Spleen (tissue), 11 donors: Measurements from ENCODE around the gene REC8. TPM values are rescaled to one million over a fixed set of nuclear protein-coding genes. Genes with fewer than 3 reads are reported as not detected.
A peak's percentile ranks its signal among the peaks of the same experiment; 100 is the strongest.

Experiments used
- DNase-seq: peaks from one replicate; pipeline ENCODE4 v3.0.0-alpha.2; 2020
- H3K27ac ChIP-seq, 8 donors: fragments of 200-600 bp; sonication (generic) in 7 of 8; 1 replicate in 4 of 8; 2 replicates in 4 of 8; pipeline versions ENCODE4 v1.5.0 to v1.8.0; 2016 to 2021; ENCODE audit warnings: inconsistent platforms in 4 of 8, mild to moderate bottlenecking in 4 of 8, moderate library complexity in 1 of 8
- H3K27me3 ChIP-seq, 7 donors: fragments of 200-600 bp; sonication (generic) in 6 of 7; replicated peaks in 1 of 7; 1 replicate in 4 of 7; 2 replicates in 3 of 7; pipeline versions ENCODE4 v1.5.0 to v1.8.0; 2016 to 2021; ENCODE audit warnings: inconsistent platforms in 3 of 7, mild to moderate bottlenecking in 1 of 7
- H3K36me3 ChIP-seq, 6 donors: fragments of 200-600 bp; sonication (generic) in 5 of 6; 1 replicate in 4 of 6; 2 replicates in 2 of 6; pipeline versions ENCODE4 v1.5.0 to v1.8.0; 2016 to 2021; ENCODE audit warnings: inconsistent platforms in 2 of 6
- H3K4me1 ChIP-seq, 6 donors: fragments of 200-600 bp; sonication (generic) in 5 of 6; 1 replicate in 3 of 6; 2 replicates in 3 of 6; pipeline versions ENCODE4 v1.5.0 to v1.8.0; 2016 to 2021; ENCODE audit warnings: inconsistent platforms in 3 of 6
- H3K4me3 ChIP-seq, 8 donors: fragments of 200-600 bp; sonication (generic) in 7 of 8; 1 replicate in 4 of 8; 2 replicates in 4 of 8; pipeline versions ENCODE4 v1.5.0 to v1.8.0; 2016 to 2021; ENCODE audit warnings: inconsistent platforms in 4 of 8, mild to moderate bottlenecking in 4 of 8, moderate library complexity in 2 of 8
- H3K9me3 ChIP-seq, 8 donors: fragments of 200-600 bp; sonication (generic) in 7 of 8; 1 replicate in 4 of 8; 2 replicates in 4 of 8; pipeline versions ENCODE4 v1.5.0 to v1.8.0; 2016 to 2021; ENCODE audit warnings: inconsistent platforms in 4 of 8
- POLR2A ChIP-seq, 3 donors: fragments of 450-650 bp; IDR thresholded peaks; one replicate each; pipeline ENCODE4 v1.5.1; 2017; ENCODE audit warnings: antibody characterized with exemption in 3 of 3, mild to moderate bottlenecking in 1 of 3
- POLR2AphosphoS5 ChIP-seq, 3 donors: sonication (generic); formaldehyde crosslinking; IDR thresholded peaks; one replicate each; pipeline ENCODE4 v1.5.1; 2017; ENCODE audit warnings: antibody characterized with exemption in 3 of 3
- WGBS, 5 donors: extraction: QIAGEN DNeasy Blood & Tissue Kit in 3 of 5; methylation state at CpG; one replicate each; pipeline versions ENCODE4 v1.1.5 to v1.1.7; 2013 to 2018; 5-methylcytosine and 5-hydroxymethylcytosine counted together
- intact Hi-C: fragments of 100-400 bp; cut with DNase I; formaldehyde crosslinking; loops from one replicate; pipeline ENCODE4 v1.15.0; 2023; ENCODE audit warnings: low total_unique reads
- polyA plus RNA-seq, 3 donors: library from polyadenylated mRNA; stranded (reverse); fragments of 200-250 nt; gene quantifications; one replicate each; pipeline ENCODE4 v1.2.1, GENCODE V29; 2013
- total RNA-seq, 7 donors: library from RNA; depleted of rRNA in 3 of 7; stranded (reverse); fragments of >200 nt in 3 of 7; fragmentation: NEBNext Ultra II Directional in 4 of 7; extraction: Animal tissue kit (Norgen Biotek cat#: 25700) in 4 of 7; gene quantifications; one replicate each; pipeline versions ENCODE4 v1.1.0 to v1.2.1, GENCODE V29; 2016 to 2021
- TF ChIP-seq, protein P1 (sequence below), 11 experiments: fragments of 200-600 bp in 7 of 11; fragments of 450-650 bp in 4 of 11; sonication (generic) in 4 of 11; IDR thresholded peaks in 8 of 11; conservative IDR thresholded peaks in 3 of 11; 1 replicate in 7 of 11; 2 replicates in 4 of 11; pipeline versions ENCODE4 v1.4.0 to v1.8.0; 2016 to 2021; ENCODE audit warnings: antibody characterized with exemption in 11 of 11, inconsistent platforms in 4 of 11, mild to moderate bottlenecking in 1 of 11
- donor health status: healthy with polysubstance abuse.
- donor health status: DM: no; HTN: no; CAD: no; lungs with moderate emphysema.
- donor health status: DM: no; HTN: no; CAD: no.
- donor health status: Bipolar disorder and iron deficiency.
- donor health status: healthy.
- donor health status: DM: no; HTN: no; CAD: no.
- donor health status: DM: yes; HTN: yes; CAD: no.

REC8 gene
- total and polyA plus RNA-seq, 10 donors = 23.5 to 51.6 (median 40.2) TPM

DNA sequence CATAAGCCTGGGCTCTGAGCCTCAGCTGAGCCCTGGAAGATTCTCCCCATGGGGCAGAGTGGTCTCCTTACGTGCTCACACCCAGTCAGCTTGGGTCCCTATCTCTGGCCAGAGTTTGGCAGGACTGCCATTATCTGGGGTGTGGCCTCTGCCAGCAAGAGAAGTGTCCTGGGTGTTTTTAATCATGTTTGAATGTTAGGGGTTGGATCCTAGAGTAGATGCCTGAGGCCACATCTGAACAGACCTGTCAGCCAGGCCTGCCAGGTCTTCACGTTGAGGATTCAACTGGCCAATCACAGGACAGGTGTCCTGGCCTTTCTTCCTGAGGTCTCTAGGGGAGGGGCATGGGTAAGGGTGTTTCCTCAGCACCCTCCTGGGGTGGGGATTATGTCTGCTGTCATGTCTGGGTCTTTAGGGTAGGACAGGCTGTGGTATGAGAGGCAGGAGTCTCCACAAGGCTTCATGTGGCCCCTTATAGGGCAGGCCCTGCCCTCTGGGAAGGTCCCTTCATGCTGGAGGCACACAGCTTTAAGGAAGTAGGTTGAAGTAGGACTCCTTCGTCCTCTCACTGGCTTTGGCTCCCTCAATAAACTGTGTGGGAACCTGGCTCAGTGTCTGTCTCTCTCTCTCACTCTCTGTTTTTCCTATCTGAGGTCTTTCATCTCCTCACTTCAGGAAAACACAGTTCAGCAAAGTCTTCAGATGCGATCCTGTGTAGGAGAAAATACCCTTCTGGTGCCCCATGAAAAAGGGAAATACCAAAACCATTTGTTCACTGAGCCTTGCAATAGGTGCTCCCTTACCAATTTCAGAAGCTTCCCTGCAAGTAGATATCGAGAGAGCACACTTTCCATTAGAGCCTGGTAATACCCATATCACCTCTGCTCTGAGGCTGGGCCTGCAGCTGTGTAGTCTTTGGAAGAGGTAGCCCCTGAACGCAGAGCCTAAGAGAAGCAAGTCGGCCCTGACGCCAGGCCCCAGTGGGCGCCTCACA lies 48.2 kb upstream of the REC8 start:
- Histone ChIP-seq H3K4me3 (no peak overlapping the region), H3K27me3 (no peaks in the 10 kb centered on the region), H3K36me3 (peaks cover 0 to 66% (median 56%) of the 10 kb centered on the region in 6 donors), H3K4me1 (peaks cover 0 to 45% (median 24%) of the 10 kb centered on the region in 6 donors), H3K27ac (peak overlapping the region in 7 of 8 donors; percentile 18 to 75 (median 51)), H3K9me3 (no peaks in the 10 kb centered on the region)
- DNase-seq = peak; percentile 51
- 72 to 85% (median 80%) methylated on average over 8 to 9 of the region's 9 CpGs for WGBS, 5 donors
- TF ChIP-seq POLR2A (IDR thresholded peaks at IDR 0.05) = no peak
- TF ChIP-seq POLR2AphosphoS5 (IDR thresholded peaks at IDR 0.05) = peak in 1 of 3 donors; percentile 12
- TF ChIP-seq, protein P1, sequence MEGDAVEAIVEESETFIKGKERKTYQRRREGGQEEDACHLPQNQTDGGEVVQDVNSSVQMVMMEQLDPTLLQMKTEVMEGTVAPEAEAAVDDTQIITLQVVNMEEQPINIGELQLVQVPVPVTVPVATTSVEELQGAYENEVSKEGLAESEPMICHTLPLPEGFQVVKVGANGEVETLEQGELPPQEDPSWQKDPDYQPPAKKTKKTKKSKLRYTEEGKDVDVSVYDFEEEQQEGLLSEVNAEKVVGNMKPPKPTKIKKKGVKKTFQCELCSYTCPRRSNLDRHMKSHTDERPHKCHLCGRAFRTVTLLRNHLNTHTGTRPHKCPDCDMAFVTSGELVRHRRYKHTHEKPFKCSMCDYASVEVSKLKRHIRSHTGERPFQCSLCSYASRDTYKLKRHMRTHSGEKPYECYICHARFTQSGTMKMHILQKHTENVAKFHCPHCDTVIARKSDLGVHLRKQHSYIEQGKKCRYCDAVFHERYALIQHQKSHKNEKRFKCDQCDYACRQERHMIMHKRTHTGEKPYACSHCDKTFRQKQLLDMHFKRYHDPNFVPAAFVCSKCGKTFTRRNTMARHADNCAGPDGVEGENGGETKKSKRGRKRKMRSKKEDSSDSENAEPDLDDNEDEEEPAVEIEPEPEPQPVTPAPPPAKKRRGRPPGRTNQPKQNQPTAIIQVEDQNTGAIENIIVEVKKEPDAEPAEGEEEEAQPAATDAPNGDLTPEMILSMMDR (IDR thresholded peaks at IDR 0.05 in 8 of 11, conservative IDR thresholded peaks at IDR 0.05 in 3 of 11) = no peak
- intact Hi-C loops = no loop called here

GRCh38 chr14:24126939-24127338 lies 44.9 kb upstream of the REC8 start:
- no peak for DNase-seq
- intact Hi-C loops = no loop called here
- no peaks in the 10 kb centered on the region for H3K9me3 ChIP-seq
- H3K27me3 ChIP-seq = no peaks in the 10 kb centered on the region
- no peak overlapping the region for H3K4me3 ChIP-seq
- peaks cover 0 to 63% (median 35%) of the 10 kb centered on the region in 6 donors for H3K4me1 ChIP-seq
- TF ChIP-seq POLR2A (IDR thresholded peaks at IDR 0.05) (no peak), POLR2AphosphoS5 (IDR thresholded peaks at IDR 0.05) (no peak)
- TF ChIP-seq, protein P1 (IDR thresholded peaks at IDR 0.05 in 8 of 11, conservative IDR thresholded peaks at IDR 0.05 in 3 of 11) = no peak
- H3K27ac ChIP-seq = no peak overlapping the region
- H3K36me3 ChIP-seq = peaks cover 0 to 34% (median 24%) of the 10 kb centered on the region in 6 donors

DNA sequence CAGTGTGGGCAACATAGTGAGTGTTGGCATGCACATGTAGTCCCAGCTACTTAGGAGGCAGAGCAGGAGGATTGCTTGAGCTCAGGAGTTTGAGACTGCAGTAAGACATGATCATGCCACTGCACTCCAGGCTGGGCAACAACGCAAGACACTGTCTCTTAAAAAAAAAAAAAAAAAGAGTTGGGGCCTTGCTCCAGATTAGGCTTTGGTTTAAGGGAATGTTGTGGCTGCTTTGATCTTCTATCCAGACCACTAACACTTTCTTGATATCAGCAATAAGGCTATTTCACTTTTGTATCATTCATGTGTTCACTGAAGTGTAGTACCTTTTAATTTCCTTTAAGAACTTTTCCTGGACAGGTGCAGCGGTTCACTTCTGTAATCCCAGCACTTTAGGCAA lies 44.2 kb upstream of the REC8 start:
- H3K27ac ChIP-seq = peak overlapping the region in 1 of 8 donors; percentile 10
- intact Hi-C loops = no loop called here
- peaks cover 6 to 64% (median 42%) of the 10 kb centered on the region in 6 donors for H3K4me1 ChIP-seq
- TF ChIP-seq POLR2AphosphoS5 (IDR thresholded peaks at IDR 0.05) = no peak
- TF ChIP-seq, protein P1 (IDR thresholded peaks at IDR 0.05 in 8 of 11, conservative IDR thresholded peaks at IDR 0.05 in 3 of 11) = no peak
- TF ChIP-seq POLR2A (IDR thresholded peaks at IDR 0.05) = no peak
- H3K36me3 ChIP-seq = peaks cover 0 to 29% (median 16%) of the 10 kb centered on the region in 6 donors
- no peak overlapping the region for H3K4me3 ChIP-seq
- H3K9me3 ChIP-seq = no peaks in the 10 kb centered on the region
- DNase-seq = no peak
- 76 to 86% (median 81%) methylated on average over 2 of the region's 2 CpGs for WGBS, 5 donors
- H3K27me3 ChIP-seq = no peaks in the 10 kb centered on the region

DNA sequence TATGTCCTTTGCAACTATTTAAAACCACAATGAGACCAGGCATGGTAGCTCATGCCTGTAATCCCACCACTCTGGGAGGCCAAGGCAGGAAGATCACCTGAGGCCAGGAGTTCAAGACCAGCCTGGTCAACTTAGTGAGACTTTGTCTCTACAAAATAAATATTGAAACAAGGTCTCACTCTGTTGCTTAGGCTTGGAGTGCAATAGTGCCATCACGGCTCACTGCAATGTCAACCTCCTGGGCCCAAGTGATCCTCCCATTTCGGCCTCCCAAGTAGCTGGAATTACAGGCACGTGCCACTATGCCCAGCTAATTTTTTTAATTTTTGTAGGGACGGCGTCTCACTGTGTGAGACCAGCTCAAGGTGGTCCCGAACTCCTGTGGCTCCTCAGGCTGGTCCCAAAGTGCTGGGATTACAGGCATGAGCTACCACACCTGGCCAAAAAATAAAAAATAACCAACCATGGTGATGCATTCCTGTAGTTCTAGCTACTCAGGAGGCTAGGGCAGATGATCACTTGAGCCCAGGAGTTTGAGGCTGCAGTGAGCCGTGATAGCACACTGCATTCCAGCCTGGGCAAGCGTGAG lies 42.4 kb upstream of the REC8 start:
- Histone ChIP-seq H3K9me3 (no peaks in the 10 kb centered on the region), H3K36me3 (peaks cover 0 to 11% (median under 1%) of the 10 kb centered on the region in 6 donors), H3K27me3 (no peaks in the 10 kb centered on the region), H3K4me1 (peaks cover 6 to 58% (median 33%) of the 10 kb centered on the region in 6 donors), H3K4me3 (no peak overlapping the region), H3K27ac (peak overlapping the region in 2 of 8 donors; percentile 86 to 92)
- no peak for DNase-seq
- TF ChIP-seq, protein P1 (IDR thresholded peaks at IDR 0.05 in 8 of 11, conservative IDR thresholded peaks at IDR 0.05 in 3 of 11) = no peak
- TF ChIP-seq POLR2A (IDR thresholded peaks at IDR 0.05) = no peak
- no peak for TF ChIP-seq POLR2AphosphoS5 (IDR thresholded peaks at IDR 0.05)
- 90 to 97% (median 95%) methylated on average over 8 of the region's 8 CpGs for WGBS, 5 donors
- intact Hi-C loops = no loop called here
